Trophoblast cell (in vitro differentiated cells and primary cell): ENCODE measurements around the gene TMEM126B.

ENCODE experiments used
- DNase-seq, 2 donors: peaks; one replicate each; pipeline ENCODE4 v3.0.0-alpha.2; 2016
- H2AFZ ChIP-seq: 2 replicates; pipeline ENCODE4 v1.6.1; 2013; ENCODE audit warnings: low read length, moderate library complexity, mild to moderate bottlenecking; ENCODE audit not compliant: insufficient read depth, poor library complexity
- H2AK5ac ChIP-seq: 2 replicates; pipeline ENCODE4 v1.6.1; 2013; ENCODE audit warnings: mild to moderate bottlenecking, low read length
- H2BK120ac ChIP-seq: 2 replicates; pipeline ENCODE4 v1.6.1; 2013; ENCODE audit warnings: low read length, mild to moderate bottlenecking, moderate library complexity; ENCODE audit not compliant: insufficient read depth, poor library complexity
- H2BK12ac ChIP-seq: 2 replicates; pipeline ENCODE4 v1.6.1; 2013; ENCODE audit warnings: mild to moderate bottlenecking, low read length, moderate library complexity
- H2BK5ac ChIP-seq: 2 replicates; pipeline ENCODE4 v1.6.1; 2013; ENCODE audit warnings: low read length, low read depth, moderate library complexity, mild to moderate bottlenecking; ENCODE audit not compliant: poor library complexity
- H3K14ac ChIP-seq: 2 replicates; pipeline ENCODE4 v1.6.1; 2013; ENCODE audit warnings: mild to moderate bottlenecking, low read length
- H3K18ac ChIP-seq: 2 replicates; pipeline ENCODE4 v1.6.1; 2013; ENCODE audit warnings: mild to moderate bottlenecking, low read length
- H3K23ac ChIP-seq: 2 replicates; pipeline ENCODE4 v1.6.1; 2013; ENCODE audit warnings: low read length
- H3K27ac ChIP-seq: 2 replicates; pipeline ENCODE4 v1.5.1; 2013; ENCODE audit warnings: low read depth, mild to moderate bottlenecking, inconsistent platforms, low read length, moderate library complexity
- H3K27me3 ChIP-seq: 2 replicates; pipeline ENCODE4 v1.6.1; 2013; ENCODE audit warnings: inconsistent platforms, mild to moderate bottlenecking, low read length, moderate library complexity; ENCODE audit not compliant: insufficient read depth
- H3K36me3 ChIP-seq, 2 experiments: 1 replicate in 1 of 2; 2 replicates in 1 of 2; pipeline ENCODE4 v1.6.1; 2013; ENCODE audit warnings: low read length in 2 of 2, mild to moderate bottlenecking in 2 of 2, moderate library complexity in 1 of 2; ENCODE audit not compliant: insufficient read depth in 2 of 2, control insufficient read depth in 1 of 2
- H3K4ac ChIP-seq: 2 replicates; pipeline ENCODE4 v1.6.1; 2013; ENCODE audit warnings: low read depth, mild to moderate bottlenecking, low read length, moderate library complexity
- H3K4me1 ChIP-seq, 2 experiments: 1 replicate in 1 of 2; 2 replicates in 1 of 2; pipeline ENCODE4 v1.6.1; 2013; ENCODE audit warnings: low read length in 2 of 2, mild to moderate bottlenecking in 2 of 2, moderate library complexity in 1 of 2; ENCODE audit not compliant: insufficient read depth in 2 of 2, control insufficient read depth in 1 of 2
- H3K4me2 ChIP-seq: 2 replicates; pipeline ENCODE4 v1.6.1; 2013; ENCODE audit warnings: inconsistent platforms, mild to moderate bottlenecking, low read length, moderate library complexity
- H3K4me3 ChIP-seq: 2 replicates; pipeline ENCODE4 v1.5.1; 2013; ENCODE audit warnings: mild to moderate bottlenecking, low read depth, low read length, inconsistent platforms
- H3K79me1 ChIP-seq: one replicate; pipeline ENCODE4 v1.6.1; 2013; ENCODE audit warnings: low read length
- H3K79me2 ChIP-seq: 2 replicates; pipeline ENCODE4 v1.6.1; 2013; ENCODE audit warnings: low read length, mild to moderate bottlenecking; ENCODE audit not compliant: control insufficient read depth, insufficient read depth, poor library complexity
- H3K9ac ChIP-seq: 2 replicates; pipeline ENCODE4 v1.6.1; 2013; ENCODE audit warnings: mild to moderate bottlenecking, low read length
- H3K9me3 ChIP-seq: 2 replicates; pipeline ENCODE4 v1.6.1; 2013; ENCODE audit warnings: low read depth, mild to moderate bottlenecking, control low read depth, inconsistent platforms, low read length; ENCODE audit not compliant: insufficient read depth
- H4K12ac ChIP-seq: 2 replicates; pipeline ENCODE4 v1.6.1; 2013; ENCODE audit warnings: low read depth, mild to moderate bottlenecking, low read length, moderate library complexity
- H4K8ac ChIP-seq: 2 replicates; pipeline ENCODE4 v1.6.1; 2013; ENCODE audit warnings: low read depth, mild to moderate bottlenecking, low read length, moderate library complexity
- H4K91ac ChIP-seq: one replicate; pipeline ENCODE4 v1.6.1; 2013; ENCODE audit warnings: low read depth, mild to moderate bottlenecking, low read length, moderate library complexity
- WGBS: extraction: QIAGEN DNeasy Blood & Tissue Kit; methylation state at CpG from one replicate; pipeline ENCODE4 v1.1.7; 2013; ENCODE audit warnings: missing lambda C conversion rate; ENCODE audit not compliant: insufficient read length, insufficient coverage; ENCODE audit errors: extremely low coverage; 5-methylcytosine and 5-hydroxymethylcytosine counted together

The TMEM126B gene

DNA sequence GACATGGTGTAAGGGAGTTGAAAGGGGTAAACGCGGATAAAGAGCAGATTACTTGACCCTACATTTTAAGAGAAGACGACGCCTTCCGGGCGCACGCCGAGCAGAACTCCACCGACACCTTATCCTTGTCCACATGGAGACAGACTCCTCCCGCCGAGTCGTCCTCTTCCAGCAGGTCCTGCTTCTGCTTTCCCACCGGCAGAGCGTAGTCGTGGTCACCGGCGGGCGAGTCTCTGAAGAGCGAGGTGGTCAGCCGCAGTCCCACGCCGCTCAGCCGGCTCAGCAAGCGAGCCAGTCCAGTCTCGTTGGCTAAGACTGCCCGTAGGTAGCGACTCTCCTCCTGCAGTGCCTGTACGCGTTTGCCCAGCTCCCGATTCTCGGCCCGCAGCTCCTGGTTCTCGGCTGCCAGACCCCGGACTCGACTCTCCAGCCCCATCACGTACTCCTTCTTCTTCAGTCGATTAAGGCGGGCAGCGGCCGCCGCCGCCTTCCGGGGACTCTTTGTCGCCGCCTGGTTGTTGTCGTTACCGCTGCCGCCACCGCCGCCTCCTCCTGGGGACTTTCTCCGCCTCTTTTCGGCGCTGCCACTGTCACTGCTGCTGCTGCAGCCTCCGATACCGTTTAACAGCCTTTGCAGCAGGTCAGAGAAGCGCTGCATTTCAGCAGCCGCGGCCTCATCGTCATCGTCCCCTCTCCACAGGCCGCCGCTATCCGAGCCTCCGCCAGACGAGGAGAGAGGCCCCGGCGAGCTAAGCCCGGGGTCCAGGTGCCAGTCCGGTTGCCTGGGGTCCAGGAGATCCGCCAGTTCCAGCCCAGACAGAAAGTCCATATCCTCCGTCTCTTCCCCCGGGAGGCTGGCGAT is 35.6 kb downstream of the TMEM126B start:
- WGBS = no CpG with 5 or more reads among the region's 73 CpGs
- no peaks in the 10 kb centered on the region for H3K4me1 ChIP-seq
- peaks cover 17% of the 10 kb centered on the region for H3K79me2 ChIP-seq
- peak overlapping the region; percentile 74 for H2BK5ac ChIP-seq
- peaks cover 11% of the 10 kb centered on the region for H3K79me1 ChIP-seq
- peak overlapping the region; percentile 92 for H4K12ac ChIP-seq
- peak; percentile 71 to 80 for DNase-seq
- H2AFZ ChIP-seq = no peak overlapping the region
- H3K4ac ChIP-seq = peak overlapping the region; percentile 98
- H3K36me3 ChIP-seq = no peaks in the 10 kb centered on the region
- H3K4me3 ChIP-seq = peak overlapping the region; percentile 94
- peak overlapping the region; percentile 98 for H3K9ac ChIP-seq
- peak overlapping the region; percentile 67 for H4K91ac ChIP-seq
- H3K27me3 ChIP-seq = no peaks in the 10 kb centered on the region
- peak overlapping the region; percentile 10 for H2BK12ac ChIP-seq
- no peak overlapping the region for H3K23ac ChIP-seq
- H2BK120ac ChIP-seq = peak overlapping the region; percentile 89
- H4K8ac ChIP-seq = peak overlapping the region; percentile 67
- H3K14ac ChIP-seq = peak overlapping the region; percentile 93
- H3K18ac ChIP-seq = peak overlapping the region; percentile 19
- no peaks in the 10 kb centered on the region for H3K9me3 ChIP-seq
- H3K4me2 ChIP-seq = peak overlapping the region; percentile 89
- peak overlapping the region; percentile 92 for H3K27ac ChIP-seq
- peak overlapping the region; percentile 88 for H2AK5ac ChIP-seq

DNA sequence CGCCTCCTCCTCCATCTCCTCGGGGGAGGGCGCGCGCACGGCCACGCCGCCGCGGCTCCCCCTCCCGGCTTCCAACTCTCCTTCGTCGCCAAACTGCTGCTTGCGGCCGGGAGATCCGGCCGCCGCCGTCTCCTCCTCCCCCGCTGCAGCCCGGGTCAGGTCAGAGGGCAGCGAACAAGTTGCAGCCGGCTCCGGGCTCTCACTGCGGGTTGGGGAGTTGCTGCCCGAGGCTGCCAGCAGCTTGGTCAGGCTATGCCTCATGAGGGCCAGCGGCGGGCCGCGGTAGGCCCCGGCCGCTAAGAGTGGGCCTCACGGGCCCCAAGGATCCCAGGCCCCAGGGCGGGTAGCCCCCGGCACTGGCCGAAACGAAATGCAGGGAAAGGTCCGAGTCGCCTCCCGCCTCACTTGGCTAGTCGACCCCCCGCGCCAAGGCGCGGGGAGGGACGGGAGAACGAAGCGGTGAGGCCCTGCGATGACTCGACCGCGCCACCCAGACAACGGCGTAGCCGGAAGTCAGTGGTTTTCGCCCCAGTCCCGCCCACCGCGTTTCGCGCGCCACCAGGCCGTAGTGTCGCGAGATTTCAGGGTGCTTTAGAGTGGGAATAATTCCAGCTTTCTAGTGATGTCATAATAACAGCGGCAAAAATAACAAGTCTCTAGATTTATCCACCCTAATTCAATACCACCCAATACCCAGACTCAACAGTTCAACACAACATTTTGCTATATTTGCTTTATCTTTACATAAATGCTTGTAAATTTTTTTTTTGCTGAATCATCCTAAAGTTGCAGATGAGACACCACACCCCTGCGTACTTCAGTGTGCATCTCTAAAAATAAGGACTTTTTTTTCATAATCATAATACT is 36.5 kb downstream of the TMEM126B start, which contains the start of gene CREBZF:
Gene CREBZF (minus strand): TSS at position 515 of the 867 bp plus-strand sequence. CDS start 254 bp downstream, at position 261.
- peak within 1 kb of the TSS; percentile 19 for H3K18ac ChIP-seq
- peak within 1 kb of the TSS; percentile 98 for H3K9ac ChIP-seq
- peak within 1 kb of the TSS; percentile 67 for H4K91ac ChIP-seq
- H3K4me1 ChIP-seq = no peaks in the 10 kb centered on the region
- peak within 1 kb of the TSS; percentile 10 for H2BK12ac ChIP-seq
- peak within 1 kb of the TSS; percentile 19 for H2AFZ ChIP-seq
- peak within 1 kb of the TSS; percentile 89 for H3K4me2 ChIP-seq
- peak within 1 kb of the TSS; percentile 67 for H4K8ac ChIP-seq
- peak; percentile 96 to 99 for DNase-seq
- no CpG with 5 or more reads among the region's 67 CpGs for WGBS
- H3K23ac ChIP-seq = no peak within 1 kb of the TSS
- H3K79me2 ChIP-seq = peaks cover 17% of the 10 kb centered on the region
- peak within 1 kb of the TSS; percentile 93 for H3K14ac ChIP-seq
- peak within 1 kb of the TSS; percentile 89 for H2BK120ac ChIP-seq
- peak within 1 kb of the TSS; percentile 98 for H3K4ac ChIP-seq
- H3K4me3 ChIP-seq = peak within 1 kb of the TSS; percentile 94
- peak within 1 kb of the TSS; percentile 74 for H2BK5ac ChIP-seq
- H3K9me3 ChIP-seq = no peaks in the 10 kb centered on the region
- H3K27ac ChIP-seq = peak within 1 kb of the TSS; percentile 92
- H3K27me3 ChIP-seq = no peaks in the 10 kb centered on the region
- peak within 1 kb of the TSS; percentile 92 for H4K12ac ChIP-seq
- no peaks in the 10 kb centered on the region for H3K36me3 ChIP-seq
- peaks cover 11% of the 10 kb centered on the region for H3K79me1 ChIP-seq
- peak within 1 kb of the TSS; percentile 88 for H2AK5ac ChIP-seq

DNA sequence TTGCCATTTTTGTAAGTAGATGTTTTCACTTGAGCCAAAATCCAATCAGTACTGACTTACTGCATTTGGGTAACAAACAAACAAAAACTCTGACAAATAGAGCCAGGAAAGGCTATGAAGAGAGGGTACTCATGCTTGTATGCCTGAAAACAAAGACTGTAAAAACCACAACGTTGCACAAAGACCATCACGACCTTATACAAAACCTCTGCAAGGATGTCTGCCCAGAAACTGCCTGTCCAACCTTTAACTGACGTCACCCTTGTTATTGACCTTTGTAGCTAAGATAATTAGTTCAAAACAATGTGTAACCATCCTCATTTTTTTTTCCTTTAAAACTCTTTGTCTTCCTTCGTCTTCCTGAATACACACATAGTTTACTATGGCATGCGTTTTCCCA is 37.3 kb downstream of the TMEM126B start:
- Histone ChIP-seq H3K4me3 (no peak overlapping the region), H3K4me1 (no peaks in the 10 kb centered on the region), H4K91ac (no peak overlapping the region), H3K79me2 (peaks cover 17% of the 10 kb centered on the region), H2BK120ac (no peak overlapping the region), H3K4ac (no peak overlapping the region), H3K18ac (no peak overlapping the region), H3K36me3 (no peaks in the 10 kb centered on the region), H3K27ac (no peak overlapping the region), H4K8ac (peak overlapping the region; percentile 1), H2BK5ac (no peak overlapping the region), H3K9ac (no peak overlapping the region), H2BK12ac (no peak overlapping the region), H3K4me2 (no peak overlapping the region), H2AFZ (no peak overlapping the region), H3K27me3 (no peaks in the 10 kb centered on the region), H3K79me1 (peaks cover 11% of the 10 kb centered on the region), H3K9me3 (no peaks in the 10 kb centered on the region), H2AK5ac (no peak overlapping the region), H4K12ac (no peak overlapping the region), H3K14ac (no peak overlapping the region), H3K23ac (no peak overlapping the region)
- no peak for DNase-seq
- WGBS = no CpG with 5 or more reads among the region's 5 CpGs

DNA sequence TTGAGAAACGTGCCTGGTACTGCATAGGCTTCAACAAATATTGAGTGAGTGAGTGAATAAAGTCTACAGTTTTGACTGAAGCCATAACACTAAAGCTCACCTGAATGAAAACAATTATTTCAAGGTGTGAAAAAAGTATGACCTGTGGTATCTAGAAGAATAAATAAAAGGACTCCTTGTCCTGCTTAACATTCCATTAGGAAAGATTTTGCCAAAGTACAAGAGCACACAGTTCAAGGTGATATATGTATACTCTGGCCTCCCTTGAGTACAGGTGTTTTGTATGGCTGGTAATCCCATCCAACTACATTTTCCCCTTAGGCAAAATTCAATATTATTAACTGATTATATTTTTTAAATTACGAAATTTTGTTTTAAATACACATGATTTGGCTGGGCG is 38.3 kb downstream of the TMEM126B start:
- Histone ChIP-seq H2BK120ac (no peak overlapping the region), H3K79me1 (peaks cover 11% of the 10 kb centered on the region), H4K91ac (no peak overlapping the region), H3K4me3 (no peak overlapping the region), H3K27me3 (no peaks in the 10 kb centered on the region), H3K79me2 (peaks cover 17% of the 10 kb centered on the region), H3K23ac (no peak overlapping the region), H3K18ac (no peak overlapping the region), H3K4me2 (no peak overlapping the region), H3K27ac (no peak overlapping the region), H3K36me3 (no peaks in the 10 kb centered on the region), H3K4ac (no peak overlapping the region), H4K8ac (no peak overlapping the region), H2BK12ac (no peak overlapping the region), H2AK5ac (no peak overlapping the region), H4K12ac (no peak overlapping the region), H3K14ac (no peak overlapping the region), H3K9me3 (no peaks in the 10 kb centered on the region), H2AFZ (no peak overlapping the region), H2BK5ac (no peak overlapping the region), H3K4me1 (no peaks in the 10 kb centered on the region), H3K9ac (no peak overlapping the region)
- WGBS = no CpG with 5 or more reads among the region's 3 CpGs
- DNase-seq = no peak
